NT2/D1 (cell line): ENCODE results near the gene TTF1.

Experiments
- SUZ12 ChIP-seq: IDR thresholded peaks from 2 replicates; pipeline ENCODE4 v1.6.1; 2011; ENCODE audit not compliant: insufficient read length, insufficient read depth; ENCODE audit errors: extremely low read depth
- YY1 ChIP-seq: IDR thresholded peaks from 2 replicates; pipeline ENCODE4 v1.6.1; 2011; ENCODE audit not compliant: insufficient read length, insufficient read depth
- ZNF274 ChIP-seq: IDR thresholded peaks from 2 replicates; pipeline ENCODE4 v1.6.1; 2011; ENCODE audit warnings: mild to moderate bottlenecking, low read depth, low read length

DNA sequence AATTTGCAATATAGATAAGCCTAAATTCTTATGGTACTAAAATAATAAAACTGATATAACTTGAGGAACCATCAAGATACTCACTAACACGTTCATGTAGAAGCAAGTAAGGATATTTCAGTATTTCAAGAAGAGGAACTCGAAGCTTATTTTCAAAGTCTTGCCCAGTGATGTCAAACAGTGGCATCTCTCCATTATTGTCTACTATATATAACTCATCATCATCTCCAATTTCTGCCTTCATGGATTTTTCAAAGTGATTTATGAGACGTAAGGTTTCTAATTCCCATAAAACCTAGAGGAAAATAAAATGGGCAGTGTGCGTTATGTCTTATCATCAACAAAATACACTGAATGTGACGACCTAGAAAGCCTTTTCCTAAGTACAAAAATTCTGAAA, 60.5 kb downstream of the TTF1 start:
- TF ChIP-seq ZNF274 (no peak), YY1 (no peak), SUZ12 (no peak)
